Smooth muscle cell (in vitro differentiated cells): ENCODE results near the gene MYLK. TPM values are rescaled to one million over a fixed set of nuclear protein-coding genes. Genes with fewer than 3 reads are reported as not detected.

Source experiments
- DNase-seq: peaks from one replicate; lab custom pipeline; 2025; ENCODE audit not compliant: unreplicated experiment; lab: John Stamatoyannopoulos, UW
- H2AFZ ChIP-seq: fragments of 200-600 bp; sonication (generic); 2 replicates; pipeline ENCODE4 v1.6.0; 2016; ENCODE audit warnings: antibody characterized with exemption, low read depth, mild to moderate bottlenecking
- H3F3A ChIP-seq: fragments of 200-600 bp; sonication (generic); 2 replicates; pipeline ENCODE4 v1.6.0; 2017; ENCODE audit warnings: antibody characterized with exemption, low read depth
- H3K27ac ChIP-seq: fragments of 200-600 bp; sonication (generic); 2 replicates; pipeline ENCODE4 v1.5.1; 2016; ENCODE audit warnings: low read depth, mild to moderate bottlenecking
- H3K27me3 ChIP-seq: fragments of 200-600 bp; sonication (generic); 2 replicates; pipeline ENCODE4 v1.6.1; 2016; ENCODE audit warnings: low read depth, mild to moderate bottlenecking
- H3K36me3 ChIP-seq: fragments of 200-600 bp; sonication (generic); 2 replicates; pipeline ENCODE4 v1.5.1; 2016; ENCODE audit warnings: low read depth
- H3K4me1 ChIP-seq: fragments of 200-600 bp; sonication (generic); 2 replicates; pipeline ENCODE4 v1.5.1; 2016; ENCODE audit warnings: low read depth
- H3K4me2 ChIP-seq: fragments of 200-600 bp; sonication (generic); 2 replicates; pipeline ENCODE4 v1.6.0; 2016; ENCODE audit warnings: mild to moderate bottlenecking
- H3K4me3 ChIP-seq: fragments of 200-600 bp; sonication (generic); 2 replicates; pipeline ENCODE4 v1.5.1; 2016; ENCODE audit warnings: mild to moderate bottlenecking
- H3K79me2 ChIP-seq: fragments of 200-600 bp; sonication (generic); 2 replicates; pipeline ENCODE4 v1.6.0; 2016; ENCODE audit warnings: low read depth, mild to moderate bottlenecking
- H3K9ac ChIP-seq: fragments of 200-600 bp; sonication (generic); 2 replicates; pipeline ENCODE4 v1.6.0; 2016; ENCODE audit warnings: low read depth
- H3K9me3 ChIP-seq: fragments of 200-600 bp; sonication (generic); replicated peaks from 2 replicates; pipeline ENCODE4 v1.5.1; 2016; ENCODE audit warnings: low read depth
- H4K20me1 ChIP-seq: fragments of 200-600 bp; sonication (generic); 2 replicates; pipeline ENCODE4 v1.6.0; 2016; ENCODE audit warnings: low read depth
- CTCF ChIP-seq: fragments of 200-600 bp; sonication (generic); IDR thresholded peaks from 2 replicates; pipeline ENCODE4 v1.5.1; 2017; ENCODE audit warnings: borderline replicate concordance, mild to moderate bottlenecking, antibody characterized with exemption; ENCODE audit not compliant: insufficient read depth, poor library complexity, severe bottlenecking
- WGBS: methylation state at CpG from one replicate; pipeline ENCODE4 v1.1.7; 2016; ENCODE audit warnings: low lambda C conversion rate; 5-methylcytosine and 5-hydroxymethylcytosine counted together
- polyA plus RNA-seq: library from polyadenylated mRNA; unstranded; fragments of >200 nt; fragmentation: Nextera tagmentation; extraction: Ambion mirVana; gene quantifications from 2 replicates; pipeline ENCODE4 v1.2.1, GENCODE V29; 2016
- total RNA-seq: library from RNA; depleted of rRNA; stranded (reverse); fragments of >200 nt; gene quantifications from 2 replicates; pipeline ENCODE4 v1.2.3, GENCODE V29; 2014

The MYLK gene
- total and polyA plus RNA-seq, 2 experiments from 2014 or later: 13.6 to 25.5 TPM

GRCh38 chr3:123791898-123792297 lies 92.2 kb downstream of the MYLK start:
- WGBS: 92% methylated on average over 3 of the region's 3 CpGs
- H3K4me3 ChIP-seq: no peak overlapping the region
- peak overlapping the region; percentile 13 for H3K4me2 ChIP-seq
- no peaks in the 10 kb centered on the region for H3K36me3 ChIP-seq
- no peaks in the 10 kb centered on the region for H3K27me3 ChIP-seq
- H3K9me3 ChIP-seq: no peaks in the 10 kb centered on the region
- no peak for DNase-seq
- peak overlapping the region; percentile 22 for H3K9ac ChIP-seq
- peaks cover 24% of the 10 kb centered on the region for H3K4me1 ChIP-seq
- no peaks in the 10 kb centered on the region for H3K79me2 ChIP-seq
- H2AFZ ChIP-seq: no peak overlapping the region
- no peak for TF ChIP-seq CTCF
- peaks cover 29% of the 10 kb centered on the region for H3F3A ChIP-seq
- H4K20me1 ChIP-seq: no peaks in the 10 kb centered on the region
- peak overlapping the region; percentile 77 for H3K27ac ChIP-seq

GRCh38 chr3:123791417-123791816 lies 92.7 kb downstream of the MYLK start:
- Histone ChIP-seq H3K79me2 (no peaks in the 10 kb centered on the region), H3K27me3 (no peaks in the 10 kb centered on the region), H3K36me3 (no peaks in the 10 kb centered on the region), H3K27ac (peak overlapping the region; percentile 77), H3K4me1 (peaks cover 24% of the 10 kb centered on the region), H3K9ac (no peak overlapping the region), H2AFZ (no peak overlapping the region), H4K20me1 (no peaks in the 10 kb centered on the region), H3K9me3 (no peaks in the 10 kb centered on the region), H3K4me3 (no peak overlapping the region), H3F3A (peaks cover 29% of the 10 kb centered on the region), H3K4me2 (peak overlapping the region; percentile 13)
- no peak for TF ChIP-seq CTCF
- 75% methylated on average over 3 of the region's 3 CpGs for WGBS
- DNase-seq: no peak

- TF ChIP-seq CTCF: no peak
- Histone ChIP-seq H3K4me2 (peak overlapping the region; percentile 24), H3K4me1 (peaks cover 24% of the 10 kb centered on the region), H3K4me3 (no peak overlapping the region), H3K27me3 (no peaks in the 10 kb centered on the region), H4K20me1 (no peaks in the 10 kb centered on the region), H3K27ac (peak overlapping the region; percentile 77), H2AFZ (no peak overlapping the region), H3K9me3 (no peaks in the 10 kb centered on the region), H3K79me2 (no peaks in the 10 kb centered on the region), H3K36me3 (no peaks in the 10 kb centered on the region), H3F3A (peaks cover 29% of the 10 kb centered on the region), H3K9ac (no peak overlapping the region)
- DNase-seq: no peak
- 71% methylated on average over 3 of the region's 3 CpGs for WGBS
Observed at GRCh38 chr3:123791073-123791370, 93.1 kb downstream of the MYLK start.

- Histone ChIP-seq H4K20me1 (no peaks in the 10 kb centered on the region), H3K9ac (no peak overlapping the region), H3K4me1 (peaks cover 24% of the 10 kb centered on the region), H3K79me2 (no peaks in the 10 kb centered on the region), H3K9me3 (no peaks in the 10 kb centered on the region), H3K4me3 (no peak overlapping the region), H3K4me2 (peak overlapping the region; percentile 24), H3K27ac (peak overlapping the region; percentile 77), H3K36me3 (no peaks in the 10 kb centered on the region), H3F3A (peaks cover 29% of the 10 kb centered on the region), H2AFZ (no peak overlapping the region), H3K27me3 (no peaks in the 10 kb centered on the region)
- 70% methylated on average over 9 of the region's 9 CpGs for WGBS
- no peak for DNase-seq
- no peak for TF ChIP-seq CTCF
Observed at GRCh38 chr3:123790254-123791072, 93.7 kb downstream of the MYLK start.
